GM23338 (cell line): ENCODE results near the gene GRK5. TPM values are rescaled to one million over a fixed set of nuclear protein-coding genes. Genes with fewer than 3 reads are reported as not detected.

Experiments
- ATAC-seq: fragments of 200-7000 bp; cut with Tn5 transposase; 3 replicates; pipeline ENCODE4 v1.9.1; 2020
- DNase-seq: peaks from one replicate; pipeline ENCODE4 v3.0.0-alpha.2; 2015; ENCODE audit warnings: low spot score
- H2AFZ ChIP-seq: fragments of 200-600 bp; sonication (generic); 2 replicates; pipeline ENCODE4 v1.8.0; 2016; ENCODE audit warnings: antibody characterized with exemption, mild to moderate bottlenecking, moderate library complexity
- H3F3A ChIP-seq: fragments of 200-600 bp; sonication (generic); replicated peaks from 2 replicates; pipeline ENCODE4 v1.8.0; 2017; ENCODE audit warnings: antibody characterized with exemption, mixed run types, low read depth
- H3K27ac ChIP-seq: fragments of 200-600 bp; sonication (generic); 2 replicates; pipeline ENCODE4 v1.6.1; 2016; ENCODE audit warnings: low read depth
- H3K27me3 ChIP-seq: fragments of 200-600 bp; sonication (generic); 2 replicates; pipeline ENCODE4 v1.8.0; 2016; ENCODE audit warnings: mild to moderate bottlenecking, mixed run types, moderate library complexity; ENCODE audit not compliant: insufficient read depth
- H3K36me3 ChIP-seq: fragments of 200-600 bp; sonication (generic); 2 replicates; pipeline ENCODE4 v1.8.0; 2016; ENCODE audit warnings: mild to moderate bottlenecking; ENCODE audit not compliant: insufficient read depth
- H3K4me1 ChIP-seq: fragments of 200-600 bp; sonication (generic); 2 replicates; pipeline ENCODE4 v1.8.0; 2016; ENCODE audit warnings: mild to moderate bottlenecking, moderate library complexity; ENCODE audit not compliant: insufficient read depth
- H3K4me2 ChIP-seq: fragments of 200-600 bp; sonication (generic); 2 replicates; pipeline ENCODE4 v1.7.1; 2017; ENCODE audit warnings: mixed run types
- H3K4me3 ChIP-seq: fragments of 200-600 bp; sonication (generic); 2 replicates; pipeline ENCODE4 v1.6.1; 2016; ENCODE audit warnings: mixed run types
- H3K79me2 ChIP-seq: fragments of 200-600 bp; sonication (generic); replicated peaks from 2 replicates; pipeline ENCODE4 v1.8.0; 2017; ENCODE audit warnings: mild to moderate bottlenecking; ENCODE audit not compliant: insufficient read depth
- H3K9me2 ChIP-seq: fragments of 200-600 bp; sonication (generic); 2 replicates; pipeline ENCODE4 v1.8.0; 2017; ENCODE audit not compliant: insufficient read depth
- H4K20me1 ChIP-seq: fragments of 200-600 bp; sonication (generic); replicated peaks from 2 replicates; pipeline ENCODE4 v1.8.0; 2017; ENCODE audit warnings: mild to moderate bottlenecking; ENCODE audit not compliant: insufficient read depth
- H3K27ac Mint-ChIP-seq: 2 replicates; pipeline ENCODE4 v1.8.0; 2020; ENCODE audit warnings: inconsistent platforms, mild to moderate bottlenecking, moderate library complexity, mixed read lengths
- H3K27me3 Mint-ChIP-seq: 3 replicates; pipeline ENCODE4 v1.8.0; 2022; ENCODE audit warnings: low read depth, mild to moderate bottlenecking, moderate library complexity, mixed read lengths, inconsistent platforms; ENCODE audit not compliant: insufficient read depth, poor library complexity
- H3K36me3 Mint-ChIP-seq: 3 replicates; pipeline ENCODE4 v1.8.0; 2021; ENCODE audit warnings: low read depth, mild to moderate bottlenecking, inconsistent platforms, moderate library complexity, mixed read lengths
- H3K4me1 Mint-ChIP-seq: 3 replicates; pipeline ENCODE4 v1.8.0; 2020; ENCODE audit warnings: mild to moderate bottlenecking, inconsistent platforms, mixed read lengths
- H3K4me3 Mint-ChIP-seq: 3 replicates; pipeline ENCODE4 v1.8.0; 2021; ENCODE audit warnings: moderate library complexity, mild to moderate bottlenecking, inconsistent platforms, mixed read lengths
- H3K9me3 Mint-ChIP-seq: 3 replicates; pipeline ENCODE4 v1.8.0; 2020; ENCODE audit warnings: moderate library complexity, mild to moderate bottlenecking, inconsistent platforms, mixed read lengths
- ETS1 ChIP-seq: IDR thresholded peaks from 2 replicates; pipeline ENCODE4 v1.6.1; 2016; ENCODE audit warnings: antibody characterized with exemption
- EZH2 ChIP-seq: fragments of 200-600 bp; sonication (generic); IDR thresholded peaks from one replicate; pipeline ENCODE4 v1.8.0; 2017; ENCODE audit warnings: antibody characterized with exemption, mild to moderate bottlenecking, low read depth; ENCODE audit not compliant: unreplicated experiment
- EZH2phosphoT487 ChIP-seq: fragments of 200-600 bp; sonication (generic); IDR thresholded peaks from one replicate; pipeline ENCODE4 v1.8.1; 2018; ENCODE audit warnings: antibody characterized with exemption; ENCODE audit not compliant: unreplicated experiment
- JUNB ChIP-seq: IDR thresholded peaks from one replicate; pipeline ENCODE4 v1.6.1; 2016; ENCODE audit warnings: antibody characterized with exemption; ENCODE audit not compliant: unreplicated experiment
- NANOG ChIP-seq: IDR thresholded peaks from 2 replicates; pipeline ENCODE4 v1.6.1; 2016; ENCODE audit warnings: antibody characterized with exemption, borderline replicate concordance
- POLR2AphosphoS5 ChIP-seq: IDR thresholded peaks from 2 replicates; pipeline ENCODE4 v1.6.1; 2016; ENCODE audit warnings: antibody characterized with exemption, low read depth
- REST ChIP-seq: IDR thresholded peaks from one replicate; pipeline ENCODE4 v1.6.1; 2018; ENCODE audit warnings: antibody characterized with exemption; ENCODE audit not compliant: unreplicated experiment
- STAT1 ChIP-seq: IDR thresholded peaks from one replicate; pipeline ENCODE4 v1.6.1; 2016; ENCODE audit warnings: antibody characterized with exemption; ENCODE audit not compliant: unreplicated experiment
- ZNF114 ChIP-seq: fragments of 250-450 bp; sonication (Bioruptor Pico); IDR thresholded peaks from 2 replicates; pipeline ENCODE4 v1.5.0; 2020; ENCODE audit warnings: mild to moderate bottlenecking, moderate library complexity
- ZNF331 ChIP-seq: fragments of 250-450 bp; sonication (Bioruptor Pico); IDR thresholded peaks from 2 replicates; pipeline ENCODE4 v1.5.0; 2020; ENCODE audit warnings: low read depth, mild to moderate bottlenecking, moderate library complexity
- polyA plus RNA-seq: library from polyadenylated mRNA; unstranded; fragments of >200 nt; fragmentation: Nextera tagmentation; extraction: Ambion mirVana; gene quantifications from 2 replicates; pipeline ENCODE4 v1.2.1, GENCODE V29; 2016
- total RNA-seq: library from RNA; depleted of rRNA; stranded (reverse); fragments of >200 nt; shearing (Covaris generic); gene quantifications from 2 replicates; pipeline ENCODE4 v1.2.3, GENCODE V29; 2014
- TF ChIP-seq, protein P1 (sequence below): fragments of 250-450 bp; sonication (Bioruptor Pico); IDR thresholded peaks from 2 replicates; pipeline ENCODE4 v1.5.0; 2020; ENCODE audit warnings: mild to moderate bottlenecking, moderate library complexity

Gene GRK5
- total and polyA plus RNA-seq, 2 experiments from 2014 or later = 0.53 to 2.0 TPM

DNA sequence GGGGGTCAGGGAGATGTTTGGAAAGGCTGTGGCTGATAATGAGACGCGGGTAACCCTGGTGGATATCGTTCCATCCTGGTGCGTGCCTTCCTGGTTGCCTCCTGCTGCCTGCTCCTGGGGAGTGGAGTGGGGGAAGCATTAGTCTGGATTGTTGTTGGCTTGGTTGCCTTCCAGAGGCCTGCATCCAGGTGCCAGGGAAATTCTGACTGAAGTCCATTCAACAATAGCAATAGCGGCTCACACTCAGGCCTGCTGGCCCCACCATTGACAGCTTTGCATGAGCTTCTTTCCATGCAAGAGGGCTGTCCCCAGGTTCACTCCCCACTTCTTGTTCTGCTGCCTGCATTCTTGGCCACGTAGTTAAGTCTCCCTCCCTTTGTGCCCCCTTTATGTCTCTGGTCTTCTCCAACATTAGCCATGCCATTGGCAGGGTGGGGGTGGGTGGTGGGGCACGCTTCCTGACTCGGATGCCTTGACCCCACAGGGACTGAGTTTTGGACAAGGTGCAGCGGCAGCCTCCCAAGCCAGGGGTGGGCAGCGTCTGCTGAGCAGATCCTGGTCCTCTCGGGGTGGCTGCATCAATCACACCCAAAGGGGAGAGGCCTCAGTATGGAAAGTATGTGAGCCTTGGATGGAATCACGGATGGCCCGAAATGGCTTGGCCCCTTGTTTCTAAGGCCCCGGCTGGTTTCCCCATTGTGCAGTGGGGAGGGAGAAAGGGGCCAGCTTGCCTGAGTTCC is 150.2 kb downstream of the GRK5 start (continued):
- TF ChIP-seq REST (no peak), EZH2phosphoT487 (no peak)

DNA sequence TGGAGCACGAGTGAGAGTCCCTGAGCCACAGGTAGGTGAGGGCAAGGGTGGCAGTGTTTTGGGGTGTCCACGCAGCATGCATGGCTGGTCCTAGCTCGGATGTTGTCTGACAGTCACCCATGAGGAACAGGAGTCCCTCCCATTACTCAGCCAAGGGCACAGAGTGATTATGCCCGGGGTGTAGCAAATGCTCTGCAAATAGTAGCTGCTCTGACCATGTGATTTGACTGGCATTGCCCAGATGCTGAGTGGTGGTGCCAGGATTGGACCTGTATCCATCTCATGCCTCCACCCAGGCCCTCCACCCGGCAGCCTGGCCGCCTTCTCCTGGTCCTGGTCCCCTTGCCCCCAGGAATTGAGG is 150.8 kb downstream of the GRK5 start:
- Mint-ChIP-seq H3K27me3 (peaks cover 11% of the 10 kb centered on the region), H3K4me3 (no peak overlapping the region), H3K27ac (no peak overlapping the region), H3K9me3 (peaks cover 26% of the 10 kb centered on the region), H3K4me1 (no peaks in the 10 kb centered on the region; the same call in 2 of the 3 replicates), H3K36me3 (peaks cover 12% of the 10 kb centered on the region; the same call in 2 of the 3 replicates)
- Histone ChIP-seq H3K4me1 (no peaks in the 10 kb centered on the region), H2AFZ (no peak overlapping the region), H3K79me2 (no peaks in the 10 kb centered on the region), H3K27ac (no peak overlapping the region), H3K36me3 (no peaks in the 10 kb centered on the region), H4K20me1 (no peaks in the 10 kb centered on the region), H3K4me3 (no peak overlapping the region), H3F3A (no peaks in the 10 kb centered on the region), H3K27me3 (no peaks in the 10 kb centered on the region), H3K9me2 (0 out of 2 replicates have a peak, but pooled peaks cover 3% of the 10 kb centered on the region), H3K4me2 (no peak overlapping the region)
- ATAC-seq = no peak
- no peak for DNase-seq
- TF ChIP-seq EZH2 (no peak), JUNB (no peak), ZNF331 (CRISPR knock-in tag) (no peak), ZNF114 (CRISPR knock-in tag) (no peak), STAT1 (no peak), POLR2AphosphoS5 (no peak), EZH2phosphoT487 (no peak), NANOG (no peak), ETS1 (no peak)
- TF ChIP-seq, protein P1, sequence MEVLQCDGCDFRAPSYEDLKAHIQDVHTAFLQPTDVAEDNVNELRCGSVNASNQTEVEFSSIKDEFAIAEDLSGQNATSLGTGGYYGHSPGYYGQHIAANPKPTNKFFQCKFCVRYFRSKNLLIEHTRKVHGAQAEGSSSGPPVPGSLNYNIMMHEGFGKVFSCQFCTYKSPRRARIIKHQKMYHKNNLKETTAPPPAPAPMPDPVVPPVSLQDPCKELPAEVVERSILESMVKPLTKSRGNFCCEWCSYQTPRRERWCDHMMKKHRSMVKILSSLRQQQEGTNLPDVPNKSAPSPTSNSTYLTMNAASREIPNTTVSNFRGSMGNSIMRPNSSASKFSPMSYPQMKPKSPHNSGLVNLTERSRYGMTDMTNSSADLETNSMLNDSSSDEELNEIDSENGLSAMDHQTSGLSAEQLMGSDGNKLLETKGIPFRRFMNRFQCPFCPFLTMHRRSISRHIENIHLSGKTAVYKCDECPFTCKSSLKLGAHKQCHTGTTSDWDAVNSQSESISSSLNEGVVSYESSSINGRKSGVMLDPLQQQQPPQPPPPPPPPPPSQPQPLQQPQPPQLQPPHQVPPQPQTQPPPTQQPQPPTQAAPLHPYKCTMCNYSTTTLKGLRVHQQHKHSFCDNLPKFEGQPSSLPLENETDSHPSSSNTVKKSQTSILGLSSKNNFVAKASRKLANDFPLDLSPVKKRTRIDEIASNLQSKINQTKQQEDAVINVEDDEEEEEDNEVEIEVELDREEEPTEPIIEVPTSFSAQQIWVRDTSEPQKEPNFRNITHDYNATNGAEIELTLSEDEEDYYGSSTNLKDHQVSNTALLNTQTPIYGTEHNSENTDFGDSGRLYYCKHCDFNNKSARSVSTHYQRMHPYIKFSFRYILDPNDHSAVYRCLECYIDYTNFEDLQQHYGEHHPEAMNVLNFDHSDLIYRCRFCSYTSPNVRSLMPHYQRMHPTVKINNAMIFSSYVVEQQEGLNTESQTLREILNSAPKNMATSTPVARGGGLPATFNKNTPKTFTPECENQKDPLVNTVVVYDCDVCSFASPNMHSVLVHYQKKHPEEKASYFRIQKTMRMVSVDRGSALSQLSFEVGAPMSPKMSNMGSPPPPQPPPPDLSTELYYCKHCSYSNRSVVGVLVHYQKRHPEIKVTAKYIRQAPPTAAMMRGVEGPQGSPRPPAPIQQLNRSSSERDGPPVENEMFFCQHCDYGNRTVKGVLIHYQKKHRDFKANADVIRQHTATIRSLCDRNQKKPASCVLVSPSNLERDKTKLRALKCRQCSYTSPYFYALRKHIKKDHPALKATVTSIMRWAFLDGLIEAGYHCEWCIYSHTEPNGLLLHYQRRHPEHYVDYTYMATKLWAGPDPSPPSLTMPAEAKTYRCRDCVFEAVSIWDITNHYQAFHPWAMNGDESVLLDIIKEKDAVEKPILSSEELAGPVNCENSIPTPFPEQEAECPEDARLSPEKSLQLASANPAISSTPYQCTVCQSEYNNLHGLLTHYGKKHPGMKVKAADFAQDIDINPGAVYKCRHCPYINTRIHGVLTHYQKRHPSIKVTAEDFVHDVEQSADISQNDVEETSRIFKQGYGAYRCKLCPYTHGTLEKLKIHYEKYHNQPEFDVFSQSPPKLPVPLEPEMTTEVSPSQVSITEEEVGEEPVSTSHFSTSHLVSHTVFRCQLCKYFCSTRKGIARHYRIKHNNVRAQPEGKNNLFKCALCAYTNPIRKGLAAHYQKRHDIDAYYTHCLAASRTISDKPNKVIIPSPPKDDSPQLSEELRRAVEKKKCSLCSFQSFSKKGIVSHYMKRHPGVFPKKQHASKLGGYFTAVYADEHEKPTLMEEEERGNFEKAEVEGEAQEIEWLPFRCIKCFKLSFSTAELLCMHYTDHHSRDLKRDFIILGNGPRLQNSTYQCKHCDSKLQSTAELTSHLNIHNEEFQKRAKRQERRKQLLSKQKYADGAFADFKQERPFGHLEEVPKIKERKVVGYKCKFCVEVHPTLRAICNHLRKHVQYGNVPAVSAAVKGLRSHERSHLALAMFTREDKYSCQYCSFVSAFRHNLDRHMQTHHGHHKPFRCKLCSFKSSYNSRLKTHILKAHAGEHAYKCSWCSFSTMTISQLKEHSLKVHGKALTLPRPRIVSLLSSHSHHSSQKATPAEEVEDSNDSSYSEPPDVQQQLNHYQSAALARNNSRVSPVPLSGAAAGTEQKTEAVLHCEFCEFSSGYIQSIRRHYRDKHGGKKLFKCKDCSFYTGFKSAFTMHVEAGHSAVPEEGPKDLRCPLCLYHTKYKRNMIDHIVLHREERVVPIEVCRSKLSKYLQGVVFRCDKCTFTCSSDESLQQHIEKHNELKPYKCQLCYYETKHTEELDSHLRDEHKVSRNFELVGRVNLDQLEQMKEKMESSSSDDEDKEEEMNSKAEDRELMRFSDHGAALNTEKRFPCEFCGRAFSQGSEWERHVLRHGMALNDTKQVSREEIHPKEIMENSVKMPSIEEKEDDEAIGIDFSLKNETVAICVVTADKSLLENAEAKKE (CRISPR knock-in tag) = no peak
